Amniotic stem cell (primary cell): ENCODE measurements around the gene MPHOSPH9.

ENCODE experiments used
- DNase-seq: peaks from one replicate; lab custom pipeline; 2025; lab: John Stamatoyannopoulos, UW

MPHOSPH9 gene

DNA sequence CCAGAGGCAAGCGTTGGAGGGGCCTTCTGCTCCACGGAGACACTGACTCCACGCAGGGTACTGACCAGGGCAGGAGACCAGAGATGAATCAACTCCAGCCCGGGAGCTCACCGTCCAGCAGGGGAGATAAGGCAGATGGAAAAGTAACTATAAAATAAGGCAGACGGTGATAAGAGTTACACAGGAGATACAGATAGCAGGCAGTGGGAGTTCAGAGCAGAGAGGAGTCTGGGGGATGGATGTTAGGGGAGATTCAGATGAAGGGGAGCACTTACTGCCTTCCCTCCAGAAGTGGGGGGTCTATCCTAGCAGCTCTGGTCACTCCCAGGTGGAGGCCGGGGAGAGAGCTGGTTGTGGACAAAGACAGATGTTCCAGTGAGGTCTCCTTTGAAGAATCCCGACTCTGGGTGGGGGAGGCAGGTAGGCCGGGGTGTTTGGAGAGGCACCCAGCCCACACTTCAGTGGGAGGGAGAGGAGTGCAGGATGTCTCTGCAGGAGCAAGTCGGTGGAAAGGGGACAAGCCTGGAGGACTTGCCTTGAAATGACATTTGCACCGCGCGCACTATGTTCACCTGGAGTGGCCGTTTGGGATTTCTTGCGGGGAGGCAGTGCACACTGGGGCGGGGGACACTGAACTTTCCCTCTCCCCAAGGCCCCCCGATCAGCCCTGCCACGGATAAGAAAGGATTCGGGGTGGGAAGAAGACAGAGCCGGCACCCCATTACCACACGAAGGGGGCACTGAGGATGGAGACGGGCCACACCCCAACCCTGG lies 83.3 kb downstream of the MPHOSPH9 start:
- no peak for DNase-seq

DNA sequence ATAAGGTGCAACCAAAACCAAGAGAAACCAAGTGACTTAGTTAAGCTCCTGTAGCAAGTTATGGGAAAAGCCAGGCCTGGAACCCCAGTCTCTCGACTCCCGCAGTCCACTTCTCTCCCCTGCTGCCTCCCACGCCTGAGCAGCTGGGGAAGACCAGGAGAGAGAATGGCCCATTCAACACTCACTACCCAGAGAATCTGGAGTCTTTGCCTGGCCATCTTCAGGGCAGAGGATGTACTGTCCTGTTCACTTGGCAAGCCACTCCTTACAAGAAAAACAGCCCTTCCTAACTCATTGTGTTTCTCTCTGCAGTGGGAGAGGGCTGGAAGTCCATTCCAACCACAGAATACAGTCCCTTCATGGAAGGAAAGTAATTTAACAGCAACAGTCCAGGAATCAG lies 83.9 kb downstream of the MPHOSPH9 start:
- DNase-seq = no peak

DNA sequence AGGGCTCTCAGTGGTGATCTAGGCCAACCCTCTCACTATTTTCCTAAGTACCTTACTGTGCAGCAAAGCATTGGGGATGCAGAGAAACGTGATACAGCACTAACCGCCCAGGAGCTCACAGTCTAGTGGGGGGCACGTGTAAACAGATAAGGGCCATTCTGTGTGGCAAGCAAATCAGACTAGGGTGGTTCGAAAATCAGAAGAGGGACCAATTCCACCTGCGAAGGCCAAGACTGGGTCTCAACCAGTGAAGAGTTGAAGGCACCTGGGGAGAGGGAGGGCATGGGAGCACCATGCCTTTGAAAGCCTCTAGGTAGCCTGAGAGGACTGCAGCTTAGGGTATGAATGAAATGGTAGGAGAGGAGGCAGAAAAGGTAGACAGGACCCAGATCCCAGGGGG lies 84.3 kb downstream of the MPHOSPH9 start:
- no peak for DNase-seq

GRCh38 chr12:123148223-123148622 lies 84.7 kb downstream of the MPHOSPH9 start:
- no peak for DNase-seq

DNA sequence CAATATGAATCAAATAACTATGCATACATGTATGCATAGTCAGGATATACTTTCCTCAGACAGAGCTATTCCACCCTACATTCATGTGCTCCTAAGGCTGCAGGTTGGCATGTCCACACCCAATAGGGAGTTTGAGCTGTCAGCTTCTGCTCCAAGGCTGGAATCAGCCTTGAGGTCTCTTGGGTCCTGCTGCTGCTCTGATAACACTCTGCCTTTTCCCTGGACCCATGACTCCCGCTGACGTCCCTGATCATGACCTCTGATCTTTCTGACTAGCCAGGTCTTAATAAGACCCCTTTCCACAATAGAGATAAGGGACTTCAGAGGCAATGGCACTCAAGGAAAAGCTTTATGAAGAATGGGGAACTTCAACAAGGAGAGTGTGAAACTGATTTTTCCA lies 87.7 kb downstream of the MPHOSPH9 start:
- DNase-seq = no peak

DNA sequence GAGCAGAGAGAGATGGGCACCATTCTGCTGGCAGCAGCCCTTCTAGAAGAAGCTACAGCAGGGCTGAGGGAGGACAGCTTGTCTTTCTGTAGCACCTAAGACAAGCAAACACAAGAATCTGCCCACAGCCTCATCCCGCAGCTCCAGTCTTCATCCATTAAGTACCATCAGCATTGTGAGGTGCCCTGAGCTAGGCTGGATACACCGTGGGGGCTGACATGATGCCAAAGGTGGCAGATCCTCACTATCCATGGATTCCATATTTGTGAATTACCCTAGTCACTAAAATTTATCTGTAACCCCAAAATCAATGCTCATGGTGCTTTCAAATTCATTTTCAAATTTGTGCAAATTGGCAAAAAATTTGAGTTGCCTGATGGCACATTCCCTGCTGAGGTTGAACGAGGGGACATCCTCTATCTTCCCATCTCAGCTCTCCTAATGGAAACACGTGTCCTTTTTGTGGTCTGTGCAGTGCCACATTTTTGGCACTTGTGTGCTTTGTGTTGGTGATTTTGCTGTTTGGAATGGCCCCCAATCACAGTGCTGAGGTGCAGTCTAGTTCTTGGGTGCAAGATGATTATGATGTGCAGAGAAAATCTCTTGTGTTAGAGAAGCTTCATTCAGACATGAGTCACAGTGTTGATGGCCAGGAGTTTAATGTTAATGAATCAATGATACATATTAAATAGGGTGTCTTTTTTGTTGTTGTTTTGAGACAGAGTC lies 89.0 kb downstream of the MPHOSPH9 start:
- DNase-seq = no peak

DNA sequence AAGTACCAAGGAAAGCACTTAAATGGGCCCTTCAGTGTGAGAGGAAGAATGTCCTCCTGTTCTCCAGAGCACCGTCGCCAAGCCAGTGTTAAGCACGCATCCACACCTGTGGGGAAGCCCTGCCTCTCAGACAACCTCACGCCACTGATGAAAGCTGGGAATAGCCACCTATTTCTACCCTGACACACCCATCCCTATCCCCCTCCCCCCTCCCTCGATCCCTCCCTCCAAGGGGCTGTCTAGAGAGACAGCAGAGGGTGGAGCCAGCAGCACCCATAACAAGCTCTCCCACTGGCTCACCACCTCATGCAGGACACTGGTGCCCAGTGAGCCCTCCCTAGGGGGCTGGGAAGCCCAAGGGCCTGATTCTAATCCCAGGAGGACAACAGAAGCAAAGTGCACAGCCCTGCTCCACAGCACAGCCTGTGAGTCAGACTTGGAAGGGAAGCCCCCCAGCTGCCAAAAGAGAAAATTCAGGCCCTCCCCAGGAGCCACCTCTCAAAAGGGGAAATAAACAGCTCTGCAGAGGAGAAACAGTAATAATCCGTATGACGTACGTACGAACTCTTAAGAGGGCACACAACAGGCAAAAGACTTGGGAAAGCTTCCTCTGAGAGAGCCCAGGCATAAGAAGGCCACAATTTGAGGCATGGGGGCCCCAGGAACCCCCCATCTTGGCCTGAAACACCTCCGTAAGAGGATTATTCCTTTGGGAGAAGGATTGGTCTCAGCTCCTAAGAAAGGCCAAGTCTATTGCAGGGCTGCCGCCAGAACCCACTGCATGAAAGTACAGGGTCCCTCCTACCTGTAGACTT lies 89.8 kb downstream of the MPHOSPH9 start:
- no peak for DNase-seq

GRCh38 chr12:123142518-123142840 lies 90.5 kb downstream of the MPHOSPH9 start:
- DNase-seq = no peak

DNA sequence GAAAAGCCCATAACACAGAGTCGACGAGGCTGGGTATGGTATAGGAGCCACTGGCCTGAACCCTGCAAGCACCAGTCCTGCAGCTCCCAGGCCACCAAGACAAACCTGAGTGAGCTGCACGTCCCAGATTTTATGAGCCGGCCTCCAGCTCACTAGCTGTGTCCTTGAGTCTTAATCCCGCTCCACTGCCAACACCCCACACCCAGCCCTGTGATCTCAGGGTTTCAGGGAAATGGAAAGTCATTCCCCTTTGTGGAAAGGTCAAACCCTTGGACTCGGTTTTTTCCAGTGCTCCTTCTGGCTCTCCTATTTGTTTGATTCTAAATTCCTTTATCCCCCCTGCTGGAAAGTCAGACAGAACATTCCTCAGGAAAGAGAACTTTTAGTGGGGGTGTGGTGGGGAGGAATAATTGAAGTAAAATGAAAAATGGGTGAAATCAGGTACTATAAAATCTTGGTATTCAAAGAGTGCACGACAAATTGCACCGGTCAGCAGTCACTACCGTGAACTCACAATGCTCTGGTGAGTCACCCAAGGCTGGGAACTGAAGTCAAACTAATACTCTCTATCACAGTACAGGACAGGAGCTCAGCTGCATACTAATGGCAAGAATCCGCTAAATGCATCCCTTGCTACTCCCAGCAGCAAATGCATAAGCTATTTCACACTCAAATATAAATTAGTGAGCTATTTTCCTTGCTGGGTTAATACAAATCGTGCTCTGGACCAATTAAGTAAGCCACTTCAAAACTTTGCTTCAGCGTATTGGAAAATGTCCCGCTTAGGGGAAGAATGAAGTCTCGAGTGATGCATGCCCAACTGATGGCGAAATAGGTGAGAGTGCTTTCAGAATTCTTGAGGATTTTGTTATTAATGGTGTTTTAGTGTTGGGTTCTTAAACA lies 91.1 kb downstream of the MPHOSPH9 start:
- DNase-seq = peak; percentile 56

GRCh38 chr12:123140676-123141614 lies 92.0 kb downstream of the MPHOSPH9 start:
- no peak for DNase-seq

- no peak for DNase-seq
These were observed 92.8 kb downstream of the MPHOSPH9 start for GRCh38 chr12:123139926-123140675.

- DNase-seq = no peak
These were observed 97.3 kb downstream of the MPHOSPH9 start for GRCh38 chr12:123135688-123136087.

- DNase-seq = no peak
These were observed 98.1 kb downstream of the MPHOSPH9 start for GRCh38 chr12:123134826-123135225.

- no peak for DNase-seq
These were observed 98.7 kb downstream of the MPHOSPH9 start for GRCh38 chr12:123134271-123134671.

GRCh38 chr12:123133701-123134100 lies 99.2 kb downstream of the MPHOSPH9 start:
- DNase-seq = no peak

GRCh38 chr12:123132951-123133619 lies 99.9 kb downstream of the MPHOSPH9 start:
- DNase-seq = no peak

DNA sequence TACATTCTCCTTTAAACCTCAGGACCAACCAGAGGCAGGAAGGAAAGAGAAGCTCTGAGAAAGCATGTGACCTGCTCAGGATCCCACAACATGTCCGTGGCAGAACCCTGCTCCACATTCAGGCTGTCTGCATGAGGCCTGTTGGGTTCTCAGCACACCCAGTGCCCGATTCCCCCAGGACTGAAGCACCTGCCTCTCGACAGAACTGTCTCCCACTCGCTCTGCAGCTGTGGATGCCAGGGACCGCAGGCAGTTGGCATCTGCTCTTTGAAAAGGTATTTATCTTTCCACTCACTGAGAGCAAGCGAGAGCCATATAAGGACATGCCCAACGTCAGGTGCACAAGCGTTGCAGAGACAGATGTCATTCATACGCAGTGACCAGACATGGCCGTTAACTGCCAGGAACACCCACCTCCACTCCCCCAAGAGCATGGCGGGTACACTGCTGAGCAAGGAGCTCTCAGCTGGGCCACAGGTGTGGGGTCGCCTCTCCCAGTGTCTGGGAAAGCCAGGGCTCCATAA lies 101.0 kb downstream of the MPHOSPH9 start:
- DNase-seq = no peak

GRCh38 chr12:123131291-123131832 lies 101.6 kb downstream of the MPHOSPH9 start:
- no peak for DNase-seq

DNA sequence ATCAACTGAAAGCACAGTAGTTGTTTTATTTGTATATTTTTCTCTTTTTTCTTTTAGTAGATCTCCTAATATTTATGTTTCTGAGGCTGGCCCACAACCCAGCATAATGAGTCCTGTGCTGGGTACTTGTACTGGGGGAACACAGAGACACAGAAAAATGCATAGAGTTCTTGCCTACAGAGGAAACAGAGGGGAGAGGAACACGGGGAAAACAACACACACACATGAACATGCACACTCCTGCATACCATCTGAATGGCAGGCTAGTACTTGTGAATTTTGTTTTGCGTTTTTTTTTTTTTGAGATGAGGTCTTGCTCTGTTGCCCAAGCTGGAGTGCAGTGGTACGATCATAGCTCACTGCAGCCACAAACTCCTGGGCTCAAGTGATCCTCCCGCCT lies 103.3 kb downstream of the MPHOSPH9 start:
- no peak for DNase-seq
